ENCODE measurements around the gene ULK4.
"Not testable (repeated sequence)": the region's sequence is repeated elsewhere in the genome, so short reads cannot be mapped to it uniquely, and the experiment has no call there.

The ULK4 gene

GRCh38 chr3:41792806-41793205 is 169.1 kb downstream of the ULK4 start:
- DNase-seq (ENCODE audit: extremely low read depth in 1 of 2, low read depth in 1 of 2) = no peak

GRCh38 chr3:41769106-41769505 is 192.8 kb downstream of the ULK4 start:
- DNase-seq (ENCODE audit: extremely low read depth in 1 of 2, low read depth in 1 of 2) = no peak

GRCh38 chr3:41768363-41768762 is 193.5 kb downstream of the ULK4 start:
- DNase-seq (ENCODE audit: extremely low read depth in 1 of 2, low read depth in 1 of 2) = no peak

GRCh38 chr3:41762867-41763266 is 199.0 kb downstream of the ULK4 start:
- not testable (repeated sequence) for DNase-seq (ENCODE audit: extremely low read depth in 1 of 2, low read depth in 1 of 2)

GRCh38 chr3:41753651-41754050 is 208.3 kb downstream of the ULK4 start:
- DNase-seq (ENCODE audit: extremely low read depth in 1 of 2, low read depth in 1 of 2) = no peak

GRCh38 chr3:41751597-41751996 is 210.3 kb downstream of the ULK4 start:
- DNase-seq (ENCODE audit: extremely low read depth in 1 of 2, low read depth in 1 of 2) = no peak

GRCh38 chr3:41749988-41750387 is 211.9 kb downstream of the ULK4 start:
- no peak for DNase-seq (ENCODE audit: extremely low read depth in 1 of 2, low read depth in 1 of 2)

GRCh38 chr3:41746215-41746614 is 215.7 kb downstream of the ULK4 start:
- DNase-seq (ENCODE audit: extremely low read depth in 1 of 2, low read depth in 1 of 2) = no peak

GRCh38 chr3:41742121-41742520 is 219.8 kb downstream of the ULK4 start:
- DNase-seq (ENCODE audit: extremely low read depth in 1 of 2, low read depth in 1 of 2) = no peak

GRCh38 chr3:41740374-41740886 is 221.5 kb downstream of the ULK4 start:
- no peak for DNase-seq (ENCODE audit: extremely low read depth in 1 of 2, low read depth in 1 of 2)

GRCh38 chr3:41726891-41727290 is 235.0 kb downstream of the ULK4 start:
- DNase-seq (ENCODE audit: extremely low read depth in 1 of 2, low read depth in 1 of 2) = no peak

- no peak for DNase-seq (ENCODE audit: extremely low read depth in 1 of 2, low read depth in 1 of 2)
Observed at GRCh38 chr3:41717641-41718040, 244.3 kb downstream of the ULK4 start.

- DNase-seq (ENCODE audit: extremely low read depth in 1 of 2, low read depth in 1 of 2) = no peak
Observed at GRCh38 chr3:41716471-41716870, 245.4 kb downstream of the ULK4 start.

GRCh38 chr3:41715376-41715775 is 246.5 kb downstream of the ULK4 start:
- no peak for DNase-seq (ENCODE audit: extremely low read depth in 1 of 2, low read depth in 1 of 2)

GRCh38 chr3:41711651-41712050 is 250.3 kb downstream of the ULK4 start:
- no peak for DNase-seq (ENCODE audit: extremely low read depth in 1 of 2, low read depth in 1 of 2)

GRCh38 chr3:41710646-41711388 is 251.1 kb downstream of the ULK4 start:
- DNase-seq (ENCODE audit: extremely low read depth in 1 of 2, low read depth in 1 of 2) = no peak

GRCh38 chr3:41709213-41709612 is 252.7 kb downstream of the ULK4 start:
- not testable (repeated sequence) for DNase-seq (ENCODE audit: extremely low read depth in 1 of 2, low read depth in 1 of 2)

GRCh38 chr3:41708176-41708575 is 253.7 kb downstream of the ULK4 start:
- no peak for DNase-seq (ENCODE audit: extremely low read depth in 1 of 2, low read depth in 1 of 2)

GRCh38 chr3:41705893-41706292 is 256.0 kb downstream of the ULK4 start:
- DNase-seq (ENCODE audit: extremely low read depth in 1 of 2, low read depth in 1 of 2) = no peak

GRCh38 chr3:41701191-41701698 is 260.7 kb downstream of the ULK4 start:
- no peak for DNase-seq (ENCODE audit: extremely low read depth in 1 of 2, low read depth in 1 of 2)

GRCh38 chr3:41700155-41700554 is 261.7 kb downstream of the ULK4 start:
- no peak for DNase-seq (ENCODE audit: extremely low read depth in 1 of 2, low read depth in 1 of 2)

GRCh38 chr3:41698898-41699297 is 263.0 kb downstream of the ULK4 start:
- DNase-seq (ENCODE audit: extremely low read depth in 1 of 2, low read depth in 1 of 2) = no peak

GRCh38 chr3:41697702-41698101 is 264.2 kb downstream of the ULK4 start:
- DNase-seq (ENCODE audit: extremely low read depth in 1 of 2, low read depth in 1 of 2) = no peak
